ENCODE results near the gene DGKQ. TPM values are rescaled to one million over a fixed set of nuclear protein-coding genes. Genes with fewer than 3 reads are reported as not detected.
A peak's percentile ranks its signal among the peaks of the same experiment; 100 is the strongest.

DGKQ gene
- total RNA-seq, 1 donor = 11.2 TPM

DNA sequence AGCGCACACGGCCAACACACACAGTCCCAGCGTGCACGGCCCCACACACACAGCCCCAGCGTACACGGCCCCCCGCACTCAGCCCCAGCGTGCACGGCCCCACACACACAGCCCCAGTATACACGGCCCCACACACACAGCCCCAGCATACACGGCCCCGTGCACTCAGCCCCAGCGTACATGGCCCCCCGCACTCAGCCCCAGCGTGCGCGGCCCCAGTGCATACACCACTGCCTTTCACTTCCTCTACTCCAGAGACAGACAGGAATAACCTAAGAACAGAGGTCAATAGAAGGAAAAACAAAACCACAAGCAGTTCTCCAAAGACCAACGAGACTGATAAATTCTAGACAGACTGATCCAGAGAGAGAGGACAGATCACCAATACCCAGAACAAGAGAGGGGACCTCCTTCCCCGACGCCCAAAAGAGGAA is 58.3 kb downstream of the DGKQ start:
- peak; percentile 18 for DNase-seq (ENCODE audit: low read depth)
- H3K4me3 ChIP-seq (ENCODE audit: low read depth, low read length) = no peak overlapping the region
- TF ChIP-seq CTCF (IDR thresholded peaks at IDR 0.05; ENCODE audit: insufficient read depth, low read depth, low read length) = no peak

DNA sequence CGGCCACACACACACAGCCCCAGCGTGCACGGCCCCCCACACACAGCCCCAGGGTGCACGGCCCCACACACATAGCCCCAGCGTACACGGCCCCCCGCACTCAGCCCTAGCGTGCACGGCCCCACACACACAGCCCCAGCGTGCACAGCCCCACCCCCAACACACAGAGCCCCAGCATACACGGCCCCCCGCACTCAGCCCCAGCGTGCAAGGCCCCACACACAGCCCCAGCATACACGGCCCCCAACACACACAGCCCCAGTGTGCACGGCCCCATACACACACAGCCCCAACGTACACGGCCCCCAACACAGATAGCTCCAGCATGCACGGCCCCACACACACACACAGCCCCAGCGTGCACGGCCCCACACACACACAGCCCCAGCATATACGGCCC is 58.8 kb downstream of the DGKQ start:
- DNase-seq (ENCODE audit: low read depth) = no peak
- H3K4me3 ChIP-seq (ENCODE audit: low read depth, low read length) = no peak overlapping the region
- TF ChIP-seq CTCF (IDR thresholded peaks at IDR 0.05; ENCODE audit: insufficient read depth, low read depth, low read length) = no peak

- no peak for TF ChIP-seq CTCF (IDR thresholded peaks at IDR 0.05; ENCODE audit: insufficient read depth, low read depth, low read length)
- no peak for DNase-seq (ENCODE audit: low read depth)
- no peak overlapping the region for H3K4me3 ChIP-seq (ENCODE audit: low read depth, low read length)
Measured at GRCh38 chr4:913280-913618, 60.1 kb downstream of the DGKQ start.

- TF ChIP-seq CTCF (IDR thresholded peaks at IDR 0.05; ENCODE audit: insufficient read depth, low read depth, low read length) = no peak
- H3K4me3 ChIP-seq (ENCODE audit: low read depth, low read length) = no peak overlapping the region
- no peak for DNase-seq (ENCODE audit: low read depth)
Measured at GRCh38 chr4:912548-913279, 60.7 kb downstream of the DGKQ start.

DNA sequence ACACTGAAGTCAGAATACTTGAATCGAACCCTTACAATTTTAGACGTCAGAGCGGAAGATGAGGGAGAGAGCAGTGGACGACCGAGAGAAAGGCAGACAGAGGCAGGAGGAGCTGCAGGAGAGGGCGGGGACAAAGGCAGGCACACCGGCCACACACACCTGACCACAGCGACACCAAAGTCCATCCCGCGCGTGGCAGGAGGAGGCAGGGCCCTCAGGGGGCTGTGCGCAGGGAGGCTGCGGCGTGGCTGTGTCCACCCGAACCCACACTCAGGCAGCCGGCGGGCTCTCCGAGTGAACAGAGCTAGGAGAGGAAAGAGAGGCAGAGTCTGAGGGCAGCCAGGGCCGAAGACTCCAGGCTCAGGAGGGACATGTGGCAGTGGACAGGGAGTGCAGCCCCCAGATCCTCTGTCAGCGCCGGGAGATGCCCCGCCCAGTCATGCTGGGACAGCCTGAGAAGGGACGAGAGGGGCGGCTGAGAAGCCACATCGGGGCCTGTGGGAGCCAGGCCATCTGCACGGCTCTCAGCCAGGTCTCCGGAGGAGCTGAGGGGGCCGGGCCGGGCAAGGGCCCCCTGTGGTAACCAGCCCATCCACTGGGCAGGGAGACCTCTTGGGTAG is 61.4 kb downstream of the DGKQ start:
- TF ChIP-seq CTCF (IDR thresholded peaks at IDR 0.05; ENCODE audit: insufficient read depth, low read depth, low read length) = no peak

GRCh38 chr4:911221-911751 is 62.1 kb downstream of the DGKQ start:
- DNase-seq (ENCODE audit: low read depth) = no peak
- no peak overlapping the region for H3K4me3 ChIP-seq (ENCODE audit: low read depth, low read length)
- TF ChIP-seq CTCF (IDR thresholded peaks at IDR 0.05; ENCODE audit: insufficient read depth, low read depth, low read length) = no peak

More for the DNA sequence above, 61.4 kb downstream of the DGKQ start:
- H3K4me3 ChIP-seq (ENCODE audit: low read depth, low read length) = no peak overlapping the region
- no peak for DNase-seq (ENCODE audit: low read depth)

All from fibroblast of villous mesenchyme (primary cell).